ENCODE measurements around the gene AAMP.

- TF ChIP-seq, protein P1, sequence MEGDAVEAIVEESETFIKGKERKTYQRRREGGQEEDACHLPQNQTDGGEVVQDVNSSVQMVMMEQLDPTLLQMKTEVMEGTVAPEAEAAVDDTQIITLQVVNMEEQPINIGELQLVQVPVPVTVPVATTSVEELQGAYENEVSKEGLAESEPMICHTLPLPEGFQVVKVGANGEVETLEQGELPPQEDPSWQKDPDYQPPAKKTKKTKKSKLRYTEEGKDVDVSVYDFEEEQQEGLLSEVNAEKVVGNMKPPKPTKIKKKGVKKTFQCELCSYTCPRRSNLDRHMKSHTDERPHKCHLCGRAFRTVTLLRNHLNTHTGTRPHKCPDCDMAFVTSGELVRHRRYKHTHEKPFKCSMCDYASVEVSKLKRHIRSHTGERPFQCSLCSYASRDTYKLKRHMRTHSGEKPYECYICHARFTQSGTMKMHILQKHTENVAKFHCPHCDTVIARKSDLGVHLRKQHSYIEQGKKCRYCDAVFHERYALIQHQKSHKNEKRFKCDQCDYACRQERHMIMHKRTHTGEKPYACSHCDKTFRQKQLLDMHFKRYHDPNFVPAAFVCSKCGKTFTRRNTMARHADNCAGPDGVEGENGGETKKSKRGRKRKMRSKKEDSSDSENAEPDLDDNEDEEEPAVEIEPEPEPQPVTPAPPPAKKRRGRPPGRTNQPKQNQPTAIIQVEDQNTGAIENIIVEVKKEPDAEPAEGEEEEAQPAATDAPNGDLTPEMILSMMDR (IDR thresholded peaks at IDR 0.05) = no peak
- TF ChIP-seq POLR2A (IDR thresholded peaks at IDR 0.05) = peak in 1 of 2 donors; percentile 3
- peak in 1 of 2 donors; percentile 68 for TF ChIP-seq POLR2AphosphoS5 (IDR thresholded peaks at IDR 0.05; ENCODE audit: insufficient read depth in 1 of 2, low read depth in 1 of 2)
Observed at GRCh38 chr2:218259099-218259961, 10.6 kb downstream of the AAMP start.
